Measurements from ENCODE around the gene PRKN. TPM values are rescaled to one million over a fixed set of nuclear protein-coding genes. Genes with fewer than 3 reads are reported as not detected.

PRKN gene
- total RNA-seq, 2 donors from 2014 or later = 15.7 to 19.3 TPM

- Histone ChIP-seq H3K36me3 (no peaks in the 10 kb centered on the region), H3K9me3 (no peaks in the 10 kb centered on the region), H3K27ac (no peak overlapping the region), H3K4me1 (no peaks in the 10 kb centered on the region), H3K27me3 (no peaks in the 10 kb centered on the region), H3K4me3 (no peak overlapping the region)
- no peak for DNase-seq (ENCODE audit: low spot score)
- TF ChIP-seq CTCF (IDR thresholded peaks at IDR 0.05) = no peak
Observed at GRCh38 chr6:162421004-162421403, 306.6 kb downstream of the PRKN start.

GRCh38 chr6:162416831-162417537 lies 310.6 kb downstream of the PRKN start:
- TF ChIP-seq CTCF (IDR thresholded peaks at IDR 0.05) = no peak
- Histone ChIP-seq H3K27ac (no peak overlapping the region), H3K4me3 (no peak overlapping the region), H3K27me3 (no peaks in the 10 kb centered on the region), H3K36me3 (no peaks in the 10 kb centered on the region), H3K9me3 (no peaks in the 10 kb centered on the region), H3K4me1 (no peaks in the 10 kb centered on the region)
- DNase-seq (ENCODE audit: low spot score) = no peak

- H3K27me3 ChIP-seq = no peaks in the 10 kb centered on the region
- no peak for TF ChIP-seq CTCF (IDR thresholded peaks at IDR 0.05)
- H3K36me3 ChIP-seq = no peaks in the 10 kb centered on the region
- no peaks in the 10 kb centered on the region for H3K4me1 ChIP-seq
- no peaks in the 10 kb centered on the region for H3K9me3 ChIP-seq
- no peak overlapping the region for H3K4me3 ChIP-seq
- H3K27ac ChIP-seq = no peak overlapping the region
- DNase-seq (ENCODE audit: low spot score) = no peak
Observed at GRCh38 chr6:162416307-162416706, 311.3 kb downstream of the PRKN start.

- Histone ChIP-seq H3K27me3 (no peaks in the 10 kb centered on the region), H3K36me3 (no peaks in the 10 kb centered on the region), H3K27ac (no peak overlapping the region), H3K4me3 (no peak overlapping the region), H3K4me1 (peaks cover 0 to 3% of the 10 kb centered on the region in 2 donors), H3K9me3 (no peaks in the 10 kb centered on the region)
- no peak for TF ChIP-seq CTCF (IDR thresholded peaks at IDR 0.05)
- no peak for DNase-seq (ENCODE audit: low spot score)
Observed at GRCh38 chr6:162409741-162410691, 317.6 kb downstream of the PRKN start.

- Histone ChIP-seq H3K4me3 (no peak overlapping the region), H3K9me3 (no peaks in the 10 kb centered on the region), H3K4me1 (peaks cover 0 to 3% of the 10 kb centered on the region in 2 donors), H3K36me3 (no peaks in the 10 kb centered on the region), H3K27me3 (no peaks in the 10 kb centered on the region), H3K27ac (no peak overlapping the region)
- DNase-seq (ENCODE audit: low spot score) = no peak
- TF ChIP-seq CTCF (IDR thresholded peaks at IDR 0.05) = no peak
Observed at GRCh38 chr6:162408826-162409535, 318.6 kb downstream of the PRKN start.
